Stimulated activated CD4-positive, alpha-beta T cell treated with anti-CD3 and anti-CD28 coated beads, TNF-alpha, amount 100 ng/mL, for 48 hours (primary cell): ENCODE results near the gene CTNNBL1.
"Not testable (repeated sequence)": the region's sequence is repeated elsewhere in the genome, so short reads cannot be mapped to it uniquely, and the experiment has no call there.

Experiments used
- DNase-seq, 3 donors: peaks; one replicate each; pipeline ENCODE4 v3.0.0-alpha.2; 2020; ENCODE audit warnings: low read depth in 3 of 3

Gene CTNNBL1

GRCh38 chr20:37693635-37694626 lies at the start of gene CTNNBL1:
CTNNBL1 (plus strand) TSS chr20:37694030; CDS start chr20:37694123, 93 bp downstream.
- peak; percentile 89 to 94 (median 92) for DNase-seq

GRCh38 chr20:37644605-37645004 lies 49.2 kb upstream of the CTNNBL1 start:
- DNase-seq = no peak

GRCh38 chr20:37647946-37648345 lies 45.9 kb upstream of the CTNNBL1 start:
- no peak for DNase-seq

- DNase-seq = no peak
Observed at GRCh38 chr20:37649017-37649416, 44.8 kb upstream of the CTNNBL1 start.

GRCh38 chr20:37649676-37650370 lies 44.0 kb upstream of the CTNNBL1 start:
- DNase-seq = no peak

- no peak for DNase-seq
Observed at GRCh38 chr20:37650661-37651060, 43.2 kb upstream of the CTNNBL1 start.

GRCh38 chr20:37651932-37652331 lies 41.9 kb upstream of the CTNNBL1 start:
- peak in 2 of 3 donors; percentile 8 to 16 for DNase-seq

- no peak for DNase-seq
Observed at GRCh38 chr20:37656945-37657344, 36.9 kb upstream of the CTNNBL1 start.

- DNase-seq = no peak
Observed at GRCh38 chr20:37657924-37658804, 35.7 kb upstream of the CTNNBL1 start.

GRCh38 chr20:37661519-37661918 lies 32.3 kb upstream of the CTNNBL1 start:
- no peak for DNase-seq

GRCh38 chr20:37662308-37662707 lies 31.5 kb upstream of the CTNNBL1 start:
- DNase-seq = no peak

GRCh38 chr20:37664595-37664994 lies 29.2 kb upstream of the CTNNBL1 start:
- not testable (repeated sequence) for DNase-seq

GRCh38 chr20:37668166-37668565 lies 25.7 kb upstream of the CTNNBL1 start:
- DNase-seq = no peak

GRCh38 chr20:37669062-37669772 lies 24.6 kb upstream of the CTNNBL1 start:
- DNase-seq = no peak

GRCh38 chr20:37669773-37670236 lies 24.0 kb upstream of the CTNNBL1 start:
- DNase-seq = no peak

- DNase-seq = no peak
Observed at GRCh38 chr20:37670351-37670791, 23.5 kb upstream of the CTNNBL1 start.

- DNase-seq = no peak
Observed at GRCh38 chr20:37672143-37672542, 21.7 kb upstream of the CTNNBL1 start.

- no peak for DNase-seq
Observed at GRCh38 chr20:37673444-37673843, 20.4 kb upstream of the CTNNBL1 start.

GRCh38 chr20:37676440-37676839 lies 17.4 kb upstream of the CTNNBL1 start:
- DNase-seq = no peak

- DNase-seq = no peak
Observed at GRCh38 chr20:37677969-37678861, 15.6 kb upstream of the CTNNBL1 start.
